Measurements from ENCODE around the gene ALK. TPM values are rescaled to one million over a fixed set of nuclear protein-coding genes. Genes with fewer than 3 reads are reported as not detected.

Gene ALK
- total and polyA plus RNA-seq, 2 donors (not counting 1 experiment from before 2014, with no cell fraction given), result not detected

- Mint-ChIP-seq H3K27me3 (peaks cover 23% of the 10 kb centered on the region), H3K9me3 (ENCODE audit: insufficient read depth) (no peaks in the 10 kb centered on the region), H3K4me1 (no peaks in the 10 kb centered on the region), H3K4me3 (no peak overlapping the region), H3K27ac (no peak overlapping the region)
- Histone ChIP-seq H3K9ac (ENCODE audit: low read length) (no peak overlapping the region), H3K27me3 (replicated peaks in 1 of 4; ENCODE audit: control extremely low read depth in 1 of 4, control insufficient read depth in 3 of 4, insufficient read depth in 4 of 4, low read length in 3 of 4) (peaks cover 0 to 2% (median 0%) of the 10 kb centered on the region in 4 experiments), H3K4me2 (replicated peaks; ENCODE audit: low read depth, low read length, poor library complexity, severe bottlenecking) (no peak overlapping the region), H3K9me3 (ENCODE audit: control extremely low read depth in 1 of 3, control insufficient read depth in 2 of 3, insufficient read depth in 1 of 3, low read length in 2 of 3) (no peaks in the 10 kb centered on the region), H3K4me3 (ENCODE audit: control extremely low read depth in 1 of 5, extremely low read depth in 1 of 5, insufficient read depth in 1 of 5, low read depth in 2 of 5, low read length in 4 of 5) (no peak overlapping the region), H4K20me1 (ENCODE audit: control insufficient read depth, insufficient read depth, low read length, poor library complexity, severe bottlenecking) (no peaks in the 10 kb centered on the region), H3K36me3 (replicated peaks in 1 of 2; ENCODE audit: control extremely low read depth in 1 of 2, control insufficient read depth in 1 of 2, extremely low read depth in 1 of 2, insufficient read depth in 2 of 2, low read length in 1 of 2) (no peaks in the 10 kb centered on the region), H3K4me1 (ENCODE audit: control insufficient read depth in 2 of 2, insufficient read depth in 2 of 2, low read length in 2 of 2) (no peaks in the 10 kb centered on the region), H3K27ac (ENCODE audit: low read length in 2 of 2) (no peak overlapping the region), H3K79me2 (ENCODE audit: control insufficient read depth, insufficient read depth, low read length) (no peaks in the 10 kb centered on the region), H2AFZ (ENCODE audit: insufficient read depth, low read depth, low read length, poor library complexity, severe bottlenecking) (no peak overlapping the region)
- no peak for ATAC-seq (ENCODE audit: low read depth)
- WGBS (ENCODE audit: insufficient coverage), result 86% methylated on average over 4 of the region's 5 CpGs
- intact Hi-C loops (cut with micrococcal nuclease), result no loop called here
- CTCF ChIA-PET, result no interaction called here
- POLR2A ChIA-PET, result no interaction called here
- no peak for DNase-seq
- TF ChIP-seq EZH2 (IDR thresholded peaks at IDR 0.05; ENCODE audit: borderline replicate concordance, insufficient read depth, low read depth, low read length, poor library complexity, severe bottlenecking) (no peak), CTCF (IDR thresholded peaks at IDR 0.05) (no peak)
Measured at GRCh38 chr2:29810956-29811355, 110.4 kb downstream of the ALK start.

- Mint-ChIP-seq H3K27me3 (peaks cover 25% of the 10 kb centered on the region), H3K27ac (no peak overlapping the region), H3K4me1 (no peaks in the 10 kb centered on the region), H3K9me3 (ENCODE audit: insufficient read depth) (peaks cover 4% of the 10 kb centered on the region), H3K4me3 (no peak overlapping the region)
- Histone ChIP-seq H3K79me2 (ENCODE audit: control insufficient read depth, insufficient read depth, low read length) (no peaks in the 10 kb centered on the region), H3K4me2 (replicated peaks; ENCODE audit: low read depth, low read length, poor library complexity, severe bottlenecking) (no peak overlapping the region), H3K36me3 (replicated peaks in 1 of 2; ENCODE audit: control extremely low read depth in 1 of 2, control insufficient read depth in 1 of 2, extremely low read depth in 1 of 2, insufficient read depth in 2 of 2, low read length in 1 of 2) (no peaks in the 10 kb centered on the region), H4K20me1 (ENCODE audit: control insufficient read depth, insufficient read depth, low read length, poor library complexity, severe bottlenecking) (no peaks in the 10 kb centered on the region), H3K9ac (ENCODE audit: low read length) (no peak overlapping the region), H3K27ac (ENCODE audit: low read length in 2 of 2) (no peak overlapping the region), H2AFZ (ENCODE audit: insufficient read depth, low read depth, low read length, poor library complexity, severe bottlenecking) (no peak overlapping the region), H3K4me1 (ENCODE audit: control insufficient read depth in 2 of 2, insufficient read depth in 2 of 2, low read length in 2 of 2) (no peaks in the 10 kb centered on the region), H3K9me3 (ENCODE audit: control extremely low read depth in 1 of 3, control insufficient read depth in 2 of 3, insufficient read depth in 1 of 3, low read length in 2 of 3) (no peaks in the 10 kb centered on the region), H3K27me3 (replicated peaks in 1 of 4; ENCODE audit: control extremely low read depth in 1 of 4, control insufficient read depth in 3 of 4, insufficient read depth in 4 of 4, low read length in 3 of 4) (peaks cover 0 to 2% (median 0%) of the 10 kb centered on the region in 4 experiments), H3K4me3 (ENCODE audit: control extremely low read depth in 1 of 5, extremely low read depth in 1 of 5, insufficient read depth in 1 of 5, low read depth in 2 of 5, low read length in 4 of 5) (no peak overlapping the region)
- intact Hi-C loops (cut with micrococcal nuclease), result no loop called here
- DNase-seq (no peak), ATAC-seq (ENCODE audit: low read depth) (no peak)
- POLR2A ChIA-PET, result no interaction called here
- WGBS (ENCODE audit: insufficient coverage), result 81% methylated on average over 3 of the region's 4 CpGs
- no peak for TF ChIP-seq CTCF (IDR thresholded peaks at IDR 0.05)
- TF ChIP-seq EZH2 (IDR thresholded peaks at IDR 0.05; ENCODE audit: borderline replicate concordance, insufficient read depth, low read depth, low read length, poor library complexity, severe bottlenecking), result no peak
- CTCF ChIA-PET, result no interaction called here
Measured at GRCh38 chr2:29808321-29808720, 113.1 kb downstream of the ALK start.
